A673 (cell line): ENCODE data around the gene LRRC1.

Experiments
- EZH2 ChIP-seq: fragments of 200-600 bp; sonication (generic); IDR thresholded peaks from 2 replicates; pipeline ENCODE4 v1.6.1; 2017; ENCODE audit warnings: borderline replicate concordance, low read depth, mild to moderate bottlenecking, mixed read lengths, antibody characterized with exemption, low read length; ENCODE audit not compliant: poor library complexity, severe bottlenecking
- TF ChIP-seq, protein P1 (sequence below): fragments of 300-800, 200-600 bp; sonication (generic); conservative IDR thresholded peaks from 2 replicates; pipeline ENCODE4 v1.5.1; 2017; ENCODE audit warnings: low read depth, mild to moderate bottlenecking, antibody characterized with exemption, low read length, moderate library complexity, mixed read lengths

DNA sequence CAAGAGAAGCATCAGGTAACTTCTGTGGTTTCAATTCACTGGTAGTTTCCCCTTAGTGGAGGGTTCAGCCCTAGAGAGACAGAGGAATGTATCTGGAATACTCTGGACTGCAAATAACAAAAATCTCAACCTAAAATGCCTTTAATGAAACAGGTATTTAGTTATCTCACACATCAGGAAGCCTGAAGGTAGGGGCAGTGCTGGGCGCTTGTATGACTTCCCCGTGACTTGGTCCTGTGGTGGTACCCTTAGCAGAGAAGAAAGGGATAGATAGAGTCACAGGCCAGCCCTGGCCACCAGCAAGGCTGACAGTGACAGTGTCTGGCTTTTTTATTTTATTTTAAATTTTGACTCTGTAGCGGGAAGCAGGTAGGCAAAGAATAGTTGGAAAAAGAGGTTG, 14.9 kb downstream of the LRRC1 start:
- TF ChIP-seq, protein P1, sequence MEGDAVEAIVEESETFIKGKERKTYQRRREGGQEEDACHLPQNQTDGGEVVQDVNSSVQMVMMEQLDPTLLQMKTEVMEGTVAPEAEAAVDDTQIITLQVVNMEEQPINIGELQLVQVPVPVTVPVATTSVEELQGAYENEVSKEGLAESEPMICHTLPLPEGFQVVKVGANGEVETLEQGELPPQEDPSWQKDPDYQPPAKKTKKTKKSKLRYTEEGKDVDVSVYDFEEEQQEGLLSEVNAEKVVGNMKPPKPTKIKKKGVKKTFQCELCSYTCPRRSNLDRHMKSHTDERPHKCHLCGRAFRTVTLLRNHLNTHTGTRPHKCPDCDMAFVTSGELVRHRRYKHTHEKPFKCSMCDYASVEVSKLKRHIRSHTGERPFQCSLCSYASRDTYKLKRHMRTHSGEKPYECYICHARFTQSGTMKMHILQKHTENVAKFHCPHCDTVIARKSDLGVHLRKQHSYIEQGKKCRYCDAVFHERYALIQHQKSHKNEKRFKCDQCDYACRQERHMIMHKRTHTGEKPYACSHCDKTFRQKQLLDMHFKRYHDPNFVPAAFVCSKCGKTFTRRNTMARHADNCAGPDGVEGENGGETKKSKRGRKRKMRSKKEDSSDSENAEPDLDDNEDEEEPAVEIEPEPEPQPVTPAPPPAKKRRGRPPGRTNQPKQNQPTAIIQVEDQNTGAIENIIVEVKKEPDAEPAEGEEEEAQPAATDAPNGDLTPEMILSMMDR, result no peak
- no peak for TF ChIP-seq EZH2
